Measurements from ENCODE around the gene FAM9C.

FAM9C gene

GRCh38 chrX:13007519-13008188 is 36.8 kb downstream of the FAM9C start:
- DNase-seq (ENCODE audit: low read depth) = no peak

DNA sequence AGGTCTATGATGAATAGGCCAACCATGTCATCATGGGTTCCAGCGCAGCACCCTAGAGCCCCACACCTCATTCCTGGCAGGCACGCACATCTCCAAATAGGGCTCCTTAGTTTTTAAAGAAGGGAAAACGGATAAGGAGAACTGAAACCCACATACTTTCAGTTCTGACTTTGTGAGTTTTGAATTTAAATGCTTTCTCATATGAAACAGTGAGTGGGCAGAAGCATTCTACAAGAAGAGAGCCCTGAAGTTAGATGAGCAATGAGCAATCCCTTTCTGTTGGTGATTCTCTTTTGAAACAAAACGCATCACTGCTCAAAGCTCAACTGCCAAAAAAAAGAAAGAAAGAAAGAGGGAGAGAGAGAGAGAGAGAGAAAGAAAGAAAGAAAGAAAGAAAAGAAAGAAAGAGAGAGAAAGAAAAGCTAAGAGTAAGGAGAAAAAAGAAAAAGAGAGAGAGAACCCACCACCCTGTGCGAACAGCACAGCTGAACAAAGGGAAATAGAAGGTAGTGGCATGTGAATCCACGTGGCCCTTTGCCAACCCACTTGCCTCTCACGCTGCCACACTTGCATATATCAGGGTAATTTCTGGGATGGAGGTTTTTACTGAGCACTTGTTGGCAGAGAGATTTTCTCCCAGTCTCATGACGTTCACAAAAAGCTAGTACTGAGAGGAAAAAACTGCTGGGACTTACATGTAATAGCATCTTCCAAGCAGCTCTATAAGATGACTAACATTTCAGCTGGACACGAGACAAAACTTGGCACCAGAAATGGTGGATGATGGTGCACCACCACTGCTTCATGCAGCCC is 38.6 kb downstream of the FAM9C start:
- DNase-seq (ENCODE audit: low read depth) = no peak

DNA sequence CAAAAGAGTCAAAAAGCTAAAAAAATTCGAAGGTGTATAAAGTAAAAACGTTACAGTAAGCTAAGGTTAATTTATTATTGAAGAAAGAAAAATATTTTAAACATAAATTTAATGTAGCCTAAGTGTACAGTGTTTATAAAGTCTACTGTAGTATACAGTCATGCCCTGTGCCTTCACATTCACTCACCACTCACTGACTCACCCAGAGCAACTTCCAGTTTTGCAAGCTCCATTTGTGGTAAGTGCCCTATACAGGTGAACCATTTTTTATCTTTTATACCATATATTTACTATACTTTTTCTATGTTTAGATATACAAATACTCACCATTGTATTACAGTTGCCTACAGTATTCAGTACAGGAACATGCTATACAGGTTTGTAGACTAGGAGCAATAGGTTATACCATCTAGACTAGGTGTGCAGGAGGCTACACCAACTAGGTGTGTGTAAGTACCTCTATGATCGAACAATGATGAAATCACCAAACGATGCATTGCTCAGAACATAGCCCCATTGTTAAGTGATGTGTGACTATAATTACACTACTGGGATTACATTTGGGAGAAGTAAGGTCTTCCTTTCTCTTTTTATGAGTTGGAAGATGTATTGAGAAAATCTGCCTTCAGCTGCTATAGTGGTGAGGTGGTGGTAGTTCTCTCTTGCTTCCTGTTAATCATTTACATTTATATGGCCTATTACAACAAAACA is 42.3 kb downstream of the FAM9C start:
- DNase-seq (ENCODE audit: low read depth) = no peak

DNA sequence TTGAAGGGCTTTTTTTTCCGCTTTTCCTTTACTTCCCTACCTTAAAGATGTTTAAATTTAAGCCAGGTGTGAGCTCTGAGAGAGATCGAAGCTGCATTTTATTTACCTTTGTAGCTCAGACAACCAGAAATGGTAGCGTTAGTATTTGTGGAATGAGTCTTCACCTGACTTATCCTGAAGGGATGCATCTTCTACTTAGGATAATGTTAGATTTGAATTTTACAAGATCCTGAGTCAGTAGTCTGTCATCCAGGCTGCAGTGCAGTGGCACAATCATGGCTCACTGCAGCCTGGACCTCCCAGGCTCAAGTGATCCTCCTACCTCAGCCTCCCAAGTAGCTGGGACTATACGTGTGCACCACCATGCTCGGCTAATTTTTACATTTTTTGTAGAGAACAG is 43.3 kb downstream of the FAM9C start:
- DNase-seq (ENCODE audit: low read depth) = no peak

DNA sequence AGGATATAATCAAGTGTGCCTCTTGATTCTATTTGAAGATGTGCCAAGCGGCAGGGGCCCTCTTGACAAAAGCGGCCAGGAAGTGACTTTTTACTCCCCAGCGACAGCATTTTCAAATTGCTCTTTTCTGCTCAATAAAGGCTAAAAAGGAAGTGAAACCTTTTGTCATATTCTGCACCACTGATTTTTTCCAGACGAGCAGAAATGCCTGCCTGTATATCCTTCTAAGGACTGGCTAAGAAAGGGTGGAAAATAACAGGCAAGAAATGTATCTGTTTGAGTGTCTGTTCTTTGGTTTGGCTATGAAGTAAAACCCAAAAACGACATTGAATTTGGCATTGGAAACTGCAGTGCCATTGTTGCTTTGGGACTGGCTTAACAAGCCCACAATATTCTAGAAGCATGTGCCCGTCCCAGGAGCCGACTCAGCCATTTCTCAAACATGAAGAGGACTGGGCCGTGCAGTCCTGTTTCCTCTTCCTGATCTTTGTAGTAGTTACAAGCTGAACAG is 44.1 kb downstream of the FAM9C start:
- no peak for DNase-seq (ENCODE audit: low read depth)

DNA sequence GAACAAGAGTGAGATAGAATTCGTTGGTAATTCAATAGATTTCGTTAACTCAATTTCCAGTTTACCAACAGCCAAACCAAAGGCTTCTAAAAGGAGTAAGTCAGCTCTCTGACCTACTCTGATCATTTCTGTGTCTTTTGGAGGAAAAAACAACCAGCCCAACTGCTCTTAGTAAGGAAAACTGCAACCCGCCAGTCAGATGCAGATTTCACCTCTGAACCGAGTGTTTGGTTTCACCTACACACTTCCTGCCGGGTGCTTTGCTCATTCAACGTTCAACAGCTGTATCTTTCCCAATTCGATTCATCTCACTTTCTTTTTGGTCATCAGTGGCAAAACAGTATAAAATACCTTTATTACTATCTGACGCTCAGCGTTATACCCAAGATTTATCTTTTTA is 45.0 kb downstream of the FAM9C start:
- DNase-seq (ENCODE audit: low read depth) = no peak

- no peak for DNase-seq (ENCODE audit: low read depth)
Observed at GRCh38 chrX:12997906-12998687, 46.3 kb downstream of the FAM9C start.

- no peak for DNase-seq (ENCODE audit: low read depth)
Observed at GRCh38 chrX:12996934-12997435, 47.4 kb downstream of the FAM9C start.

DNA sequence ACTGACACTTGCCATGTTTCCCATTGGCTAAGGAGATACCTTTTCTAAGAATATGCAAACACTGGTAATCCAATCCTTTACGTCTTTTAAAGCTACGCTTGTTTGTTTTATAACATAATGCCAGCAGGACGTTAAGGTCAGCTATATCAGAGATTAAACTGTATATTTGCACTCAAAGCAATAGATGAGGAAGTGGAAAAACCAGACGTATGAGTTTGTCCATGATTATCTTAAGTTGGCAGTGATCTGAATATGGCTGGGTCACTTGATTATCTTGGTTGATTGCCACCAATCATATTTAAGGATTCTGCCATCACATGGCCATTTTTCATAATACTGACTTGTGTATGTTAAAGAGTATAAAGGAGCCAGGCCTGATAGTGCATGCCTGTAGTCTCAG is 50.1 kb downstream of the FAM9C start:
- no peak for DNase-seq (ENCODE audit: low read depth)

DNA sequence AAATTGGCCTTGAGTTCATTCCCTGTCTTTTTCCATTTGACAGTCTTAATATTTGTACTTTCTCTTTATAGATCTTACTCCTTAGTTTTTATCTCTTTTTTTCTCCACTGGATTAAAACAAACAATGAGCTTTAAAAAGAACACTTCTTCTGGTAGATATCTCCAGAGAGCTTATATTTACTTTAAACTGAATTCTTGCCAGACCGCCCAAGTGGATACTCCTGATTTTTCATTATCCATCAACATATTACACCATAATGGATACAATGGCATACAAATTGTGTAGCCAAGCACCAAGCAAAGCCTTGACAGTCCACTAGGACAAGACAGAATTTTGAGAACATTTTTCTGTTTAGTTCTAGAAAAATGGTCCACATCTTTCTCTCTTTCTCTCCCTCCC is 50.6 kb downstream of the FAM9C start:
- DNase-seq (ENCODE audit: low read depth) = no peak

DNA sequence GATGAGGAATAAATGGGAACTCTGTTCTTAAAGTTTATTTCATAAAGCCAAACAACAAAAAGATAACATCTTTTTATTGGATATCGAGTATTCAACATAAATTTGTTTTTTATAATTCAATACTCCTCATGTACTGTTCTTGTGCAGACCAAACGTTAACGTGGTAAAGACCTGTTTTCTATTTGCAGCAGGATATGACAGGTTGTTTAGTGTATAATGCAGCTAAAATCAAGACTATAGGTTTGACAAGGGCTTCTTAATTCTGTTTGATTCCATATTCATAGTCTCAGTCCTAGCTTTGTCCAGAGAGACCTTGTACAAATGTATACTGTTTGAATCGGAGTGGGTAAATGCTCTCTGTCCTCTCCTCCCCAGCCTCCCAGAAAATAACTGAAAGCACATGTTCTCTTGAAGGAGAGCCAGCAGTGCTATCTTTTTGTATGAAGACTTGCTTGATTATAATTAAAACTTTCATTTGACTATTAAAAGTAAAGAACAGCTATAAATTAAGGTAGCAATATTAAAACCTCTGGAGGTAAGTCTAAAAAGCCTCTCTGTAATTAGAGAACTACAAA is 51.8 kb downstream of the FAM9C start:
- DNase-seq (ENCODE audit: low read depth) = no peak

DNA sequence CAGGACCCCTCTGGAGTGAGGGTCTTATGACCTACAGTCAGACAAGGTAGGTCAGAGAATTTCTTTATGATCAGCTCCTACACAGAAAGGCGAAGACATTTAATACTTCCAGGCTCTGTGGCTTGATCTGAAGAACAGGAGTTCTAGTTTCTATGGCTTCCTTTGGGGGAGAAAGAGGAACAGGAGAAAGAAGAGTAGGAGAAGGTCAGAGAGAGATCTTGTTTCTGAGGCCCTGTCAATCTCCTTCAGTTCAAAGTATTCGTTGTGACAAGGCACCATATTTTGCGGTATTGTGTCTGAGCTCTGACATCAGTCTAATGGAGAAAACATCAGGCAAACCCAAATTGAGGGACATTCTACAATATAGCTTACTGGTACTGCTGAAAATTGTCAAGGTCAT is 52.8 kb downstream of the FAM9C start:
- DNase-seq (ENCODE audit: low read depth) = no peak

DNA sequence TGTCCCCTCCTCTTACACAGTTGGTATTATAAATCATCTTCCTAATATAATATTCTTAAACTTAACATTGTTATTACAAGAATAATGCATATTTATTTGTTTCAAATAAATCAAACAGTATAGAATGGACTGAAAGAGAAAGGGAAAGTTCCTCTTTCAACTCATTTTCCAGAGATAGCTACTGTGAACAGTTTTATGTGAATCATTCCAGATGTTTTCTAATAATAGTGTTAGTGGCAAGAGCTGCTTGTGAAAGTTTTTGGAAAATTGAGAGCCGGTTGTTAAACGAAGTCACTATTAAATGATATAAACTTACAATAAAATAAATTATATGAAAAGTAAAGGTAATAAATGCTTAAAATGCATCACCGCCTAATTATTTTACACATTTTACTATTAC is 55.0 kb downstream of the FAM9C start:
- no peak for DNase-seq (ENCODE audit: low read depth)

GRCh38 chrX:12988797-12989196 is 55.6 kb downstream of the FAM9C start:
- DNase-seq (ENCODE audit: low read depth) = no peak

DNA sequence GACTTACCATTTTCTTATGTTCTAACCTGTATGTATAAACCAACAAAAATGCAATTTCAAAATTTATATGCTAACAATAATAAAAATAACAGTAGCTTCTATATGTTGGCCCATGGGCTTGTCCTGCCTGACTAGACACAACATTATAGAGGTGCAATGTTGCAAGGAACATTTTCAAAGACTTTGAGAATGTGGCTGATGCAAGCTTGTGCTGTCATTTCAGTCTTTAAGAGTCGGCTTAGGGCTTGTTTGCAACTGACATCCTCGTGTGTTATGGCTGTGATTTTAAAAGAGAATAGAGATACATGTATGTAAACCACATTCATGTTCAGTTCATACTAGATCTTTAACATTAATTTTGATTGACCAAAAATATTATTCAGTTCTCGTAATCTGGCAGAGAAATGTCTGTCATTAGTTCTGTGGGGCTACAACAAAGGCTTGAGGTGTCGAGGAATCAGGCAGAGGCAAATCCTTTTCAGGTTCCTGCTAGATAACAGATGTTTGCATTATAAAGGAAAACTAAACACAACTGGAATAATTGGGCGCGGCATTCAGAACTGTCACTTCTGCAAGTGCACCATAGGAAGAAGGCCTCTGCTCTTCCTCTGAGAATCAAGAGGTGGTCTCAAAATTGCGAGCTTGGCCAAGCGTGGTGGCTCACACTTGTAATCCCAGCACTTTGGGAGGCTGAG is 56.4 kb downstream of the FAM9C start:
- DNase-seq (ENCODE audit: low read depth) = no peak

DNA sequence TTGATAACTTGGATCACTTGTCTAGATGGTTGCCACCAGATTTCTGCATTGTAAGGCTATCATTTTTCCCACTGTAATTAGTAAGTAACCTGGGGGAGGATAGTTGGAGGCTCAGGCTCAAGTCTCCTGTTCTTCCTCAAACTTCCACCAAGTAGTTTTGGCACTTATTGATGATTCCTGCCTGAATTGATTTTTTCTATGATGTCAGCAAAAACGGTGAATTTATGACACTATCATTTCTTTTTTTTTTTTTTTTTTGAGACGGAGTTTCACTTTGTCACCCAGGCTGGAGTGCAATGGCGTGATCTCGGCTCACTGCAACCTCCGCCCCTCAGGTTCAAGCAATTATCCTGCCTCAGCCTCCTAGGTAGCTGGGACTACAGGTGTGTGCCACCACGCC is 57.1 kb downstream of the FAM9C start:
- no peak for DNase-seq (ENCODE audit: low read depth)

- no peak for DNase-seq (ENCODE audit: low read depth)
Observed at GRCh38 chrX:12986886-12987285, 57.5 kb downstream of the FAM9C start.

GRCh38 chrX:12986164-12986779 is 58.1 kb downstream of the FAM9C start:
- no peak for DNase-seq (ENCODE audit: low read depth)
